ENCODE results near the gene ELL. TPM values are rescaled to one million over a fixed set of nuclear protein-coding genes. Genes with fewer than 3 reads are reported as not detected.

The ELL gene
- total and polyA plus RNA-seq, 2 experiments from 2014 or later = 11.3 to 20.1 TPM

- Histone ChIP-seq H3K4me3 (no peak overlapping the region), H3K9me2 (ENCODE audit: insufficient read depth) (no peaks in the 10 kb centered on the region), H3K27ac (ENCODE audit: low read depth) (no peak overlapping the region), H2AFZ (no peak overlapping the region), H4K20me1 (replicated peaks; ENCODE audit: insufficient read depth) (peaks cover 4% of the 10 kb centered on the region), H3K36me3 (ENCODE audit: insufficient read depth) (no peaks in the 10 kb centered on the region), H3K4me2 (no peak overlapping the region), H3K4me1 (ENCODE audit: insufficient read depth) (no peaks in the 10 kb centered on the region), H3K27me3 (ENCODE audit: insufficient read depth) (no peaks in the 10 kb centered on the region), H3K79me2 (replicated peaks; ENCODE audit: insufficient read depth) (peaks cover 49% of the 10 kb centered on the region), H3F3A (replicated peaks; ENCODE audit: low read depth) (peaks cover 10% of the 10 kb centered on the region; the same call in 1 of the 2 replicates)
- 0 out of 3 replicates have a peak, but pooled peaks cover 5% of the 10 kb centered on the region for H3K9me3 Mint-ChIP-seq
- no peak overlapping the region for H3K4me3 Mint-ChIP-seq
- no peaks in the 10 kb centered on the region for H3K36me3 Mint-ChIP-seq (ENCODE audit: low read depth)
- ATAC-seq (no peak), DNase-seq (ENCODE audit: low spot score) (no peak)
- peaks cover 19% of the 10 kb centered on the region for H3K27me3 Mint-ChIP-seq (ENCODE audit: insufficient read depth, low read depth, poor library complexity)
- TF ChIP-seq ZNF462 (CRISPR knock-in tag; IDR thresholded peaks at IDR 0.05) = no peak
- no peak for TF ChIP-seq CREB1 (CRISPR knock-in tag; IDR thresholded peaks at IDR 0.05; ENCODE audit: low read depth)
- no peak for TF ChIP-seq CTCF (conservative IDR thresholded peaks at IDR 0.05; ENCODE audit: low read depth in 2 of 2)
- TF ChIP-seq REST (IDR thresholded peaks at IDR 0.05; ENCODE audit: unreplicated experiment) = no peak
- no peak for TF ChIP-seq POLR2AphosphoS5 (IDR thresholded peaks at IDR 0.05; ENCODE audit: low read depth)
- TF ChIP-seq NANOG (IDR thresholded peaks at IDR 0.05; ENCODE audit: borderline replicate concordance) = no peak
- TF ChIP-seq JUNB (IDR thresholded peaks at IDR 0.05; ENCODE audit: unreplicated experiment) = no peak
- no peak for TF ChIP-seq ETS1 (IDR thresholded peaks at IDR 0.05)
- TF ChIP-seq ZNF331 (CRISPR knock-in tag; IDR thresholded peaks at IDR 0.05; ENCODE audit: low read depth) = no peak
- no peak for TF ChIP-seq EZH2phosphoT487 (IDR thresholded peaks at IDR 0.05; ENCODE audit: unreplicated experiment)
- no peak for TF ChIP-seq ZNF114 (CRISPR knock-in tag; IDR thresholded peaks at IDR 0.05)
- TF ChIP-seq EZH2 (IDR thresholded peaks at IDR 0.05; ENCODE audit: low read depth, unreplicated experiment) = no peak
- no peak for TF ChIP-seq STAT1 (IDR thresholded peaks at IDR 0.05; ENCODE audit: unreplicated experiment)
- no peak overlapping the region for H3K27ac Mint-ChIP-seq
- peaks cover 31% of the 10 kb centered on the region for H3K4me1 Mint-ChIP-seq
Measured at GRCh38 chr19:18481505-18482222, 40.2 kb downstream of the ELL start.
